ENCODE results near the gene LMAN2. TPM values are rescaled to one million over a fixed set of nuclear protein-coding genes. Genes with fewer than 3 reads are reported as not detected.

Gene LMAN2
- total RNA-seq, 2 donors from 2014 or later: 159 to 167 TPM

DNA sequence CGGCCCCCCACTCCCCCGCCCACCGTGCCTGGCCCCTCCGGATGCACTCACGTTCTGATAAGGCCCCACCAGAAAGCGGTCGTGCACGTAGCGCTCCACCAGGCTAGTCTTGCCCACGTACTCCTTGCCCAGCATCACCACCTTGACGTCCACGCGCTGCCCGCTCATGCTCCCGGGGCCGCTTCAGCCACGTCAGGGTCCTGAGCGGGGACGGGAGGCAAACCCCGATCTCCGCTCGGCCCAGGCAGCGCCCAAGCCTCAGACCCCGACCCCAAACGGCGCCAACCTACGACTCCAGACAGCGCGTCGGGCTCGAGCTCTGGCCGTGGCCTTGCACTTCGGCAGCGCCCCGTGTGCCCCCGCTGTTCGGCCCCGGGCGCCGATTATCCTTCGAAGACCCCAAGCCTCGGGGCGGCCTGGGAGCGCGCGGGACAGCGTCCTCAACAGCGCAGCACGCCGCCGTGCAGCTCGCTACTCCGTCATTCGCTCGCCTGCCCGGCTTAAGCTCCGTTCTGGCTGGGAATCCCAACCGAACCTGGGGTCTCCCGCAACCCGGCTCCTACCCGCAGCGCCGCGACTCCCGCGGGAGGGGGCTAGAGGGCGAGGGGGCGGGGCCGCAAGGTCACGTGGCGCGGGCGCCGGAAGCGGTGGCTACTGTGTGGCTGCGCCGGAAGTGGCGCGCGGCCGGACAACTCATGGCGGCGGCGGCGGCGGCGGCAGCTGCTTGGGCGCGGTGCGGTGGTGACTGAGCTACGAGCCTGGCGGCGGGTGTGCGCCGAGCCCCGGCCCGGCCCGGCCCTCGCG lies 48.1 kb downstream of the LMAN2 start, which contains the start of the genes PRELID1 and RAB24:
Gene PRELID1 (plus strand): TSS at position 679 of the 804 bp plus-strand sequence. CDS start 187 bp downstream, outside the sequence.
Gene RAB24 (minus strand): TSS at position 599 of the 804 bp plus-strand sequence. CDS start 431 bp downstream, at position 168.
- no peaks in the 10 kb centered on the region for H3K9me3 ChIP-seq
- peak; percentile 62 for DNase-seq (ENCODE audit: low spot score)
- peak within 1 kb of the TSS; percentile 93 for H3K4me3 ChIP-seq
- H3K27ac ChIP-seq: peak within 1 kb of the TSS; percentile 66 to 79
- peaks cover 14% of the 10 kb centered on the region for H3K36me3 ChIP-seq
- TF ChIP-seq, protein P1, sequence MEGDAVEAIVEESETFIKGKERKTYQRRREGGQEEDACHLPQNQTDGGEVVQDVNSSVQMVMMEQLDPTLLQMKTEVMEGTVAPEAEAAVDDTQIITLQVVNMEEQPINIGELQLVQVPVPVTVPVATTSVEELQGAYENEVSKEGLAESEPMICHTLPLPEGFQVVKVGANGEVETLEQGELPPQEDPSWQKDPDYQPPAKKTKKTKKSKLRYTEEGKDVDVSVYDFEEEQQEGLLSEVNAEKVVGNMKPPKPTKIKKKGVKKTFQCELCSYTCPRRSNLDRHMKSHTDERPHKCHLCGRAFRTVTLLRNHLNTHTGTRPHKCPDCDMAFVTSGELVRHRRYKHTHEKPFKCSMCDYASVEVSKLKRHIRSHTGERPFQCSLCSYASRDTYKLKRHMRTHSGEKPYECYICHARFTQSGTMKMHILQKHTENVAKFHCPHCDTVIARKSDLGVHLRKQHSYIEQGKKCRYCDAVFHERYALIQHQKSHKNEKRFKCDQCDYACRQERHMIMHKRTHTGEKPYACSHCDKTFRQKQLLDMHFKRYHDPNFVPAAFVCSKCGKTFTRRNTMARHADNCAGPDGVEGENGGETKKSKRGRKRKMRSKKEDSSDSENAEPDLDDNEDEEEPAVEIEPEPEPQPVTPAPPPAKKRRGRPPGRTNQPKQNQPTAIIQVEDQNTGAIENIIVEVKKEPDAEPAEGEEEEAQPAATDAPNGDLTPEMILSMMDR (IDR thresholded peaks at IDR 0.05): no peak
- H3K27me3 ChIP-seq (replicated peaks; ENCODE audit: insufficient read depth): no peaks in the 10 kb centered on the region
- peaks cover 32 to 40% of the 10 kb centered on the region in 2 donors for H3K4me1 ChIP-seq (ENCODE audit: control insufficient read depth in 1 of 2, low read depth in 2 of 2)
- peak; percentile 51 for ATAC-seq (ENCODE audit: insufficient number of reproducible peaks, low FRiP score, low read depth)

DNA sequence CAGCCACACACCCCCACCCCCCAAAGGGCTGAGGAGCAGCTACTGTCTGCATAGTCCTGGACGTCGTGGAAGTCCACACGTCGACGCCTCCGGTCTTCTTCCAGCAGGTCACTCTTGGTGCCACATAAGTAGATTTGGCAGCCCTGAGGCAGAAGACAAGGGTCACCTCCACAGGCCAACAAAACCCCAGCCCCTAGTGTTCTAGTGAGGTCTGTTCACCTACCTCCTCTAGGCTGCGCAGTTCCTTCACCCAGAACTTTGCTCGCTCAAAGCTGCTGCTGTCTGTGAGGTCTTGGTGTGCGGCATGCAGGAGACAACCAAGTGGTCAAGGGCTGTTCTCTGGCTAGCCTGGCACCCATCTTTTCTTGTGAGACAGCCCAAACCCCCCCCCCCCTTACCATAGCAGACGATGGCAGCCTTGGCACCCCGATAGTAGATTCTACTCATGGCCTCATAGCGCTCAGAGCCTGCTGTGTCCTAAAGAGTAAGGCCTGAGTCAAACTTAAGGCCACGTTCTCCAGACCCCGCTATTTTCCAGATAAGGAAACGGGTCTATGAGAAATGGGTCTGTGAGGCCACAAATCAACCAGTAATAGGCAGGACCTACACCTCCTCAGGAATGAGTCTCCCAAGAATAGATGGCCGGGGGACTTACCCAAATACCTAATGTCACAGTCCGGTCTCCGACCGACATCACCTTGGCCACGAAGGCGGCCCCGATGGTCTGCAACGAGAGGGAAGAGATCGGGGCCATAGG lies 48.9 kb downstream of the LMAN2 start:
- peaks cover 14% of the 10 kb centered on the region for H3K36me3 ChIP-seq
- no peak for DNase-seq (ENCODE audit: low spot score)
- H3K27ac ChIP-seq: no peak overlapping the region
- ATAC-seq (ENCODE audit: insufficient number of reproducible peaks, low FRiP score, low read depth): no peak
- H3K27me3 ChIP-seq (replicated peaks; ENCODE audit: insufficient read depth): no peaks in the 10 kb centered on the region
- TF ChIP-seq, protein P1 (IDR thresholded peaks at IDR 0.05): no peak
- no peaks in the 10 kb centered on the region for H3K9me3 ChIP-seq
- peaks cover 32 to 40% of the 10 kb centered on the region in 2 donors for H3K4me1 ChIP-seq (ENCODE audit: control insufficient read depth in 1 of 2, low read depth in 2 of 2)
- peak overlapping the region; percentile 93 for H3K4me3 ChIP-seq

- Histone ChIP-seq H3K36me3 (peaks cover 11% of the 10 kb centered on the region), H3K4me3 (no peak overlapping the region), H3K9me3 (no peaks in the 10 kb centered on the region), H3K27me3 (replicated peaks; ENCODE audit: insufficient read depth) (no peaks in the 10 kb centered on the region), H3K4me1 (ENCODE audit: control insufficient read depth in 1 of 2, low read depth in 2 of 2) (peaks cover 32 to 40% of the 10 kb centered on the region in 2 donors), H3K27ac (no peak overlapping the region)
- no peak for DNase-seq (ENCODE audit: low spot score)
- no peak for ATAC-seq (ENCODE audit: insufficient number of reproducible peaks, low FRiP score, low read depth)
- TF ChIP-seq, protein P1 (IDR thresholded peaks at IDR 0.05): no peak
These were observed 49.8 kb downstream of the LMAN2 start for GRCh38 chr5:177301503-177302165.

DNA sequence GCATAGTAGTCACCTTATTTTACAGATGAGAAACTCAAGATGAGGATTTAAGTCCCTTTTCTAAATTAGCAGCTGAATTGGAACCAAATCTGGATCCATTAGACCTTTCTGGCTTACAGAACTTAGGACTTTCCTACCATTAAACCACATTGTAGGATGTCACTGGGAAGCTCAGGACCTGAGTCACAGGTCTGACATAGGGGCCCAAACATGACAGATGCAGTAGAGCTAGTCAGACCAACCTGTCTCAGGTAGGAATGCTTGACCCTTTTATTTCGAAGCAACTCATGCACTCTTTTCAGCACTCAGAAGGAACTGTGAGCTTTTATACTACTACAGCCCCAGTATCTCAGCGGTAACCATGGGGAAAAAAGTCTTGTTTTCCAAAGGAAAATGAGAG lies 50.5 kb downstream of the LMAN2 start:
- no peaks in the 10 kb centered on the region for H3K27me3 ChIP-seq (replicated peaks; ENCODE audit: insufficient read depth)
- peaks cover 11% of the 10 kb centered on the region for H3K36me3 ChIP-seq
- ATAC-seq (ENCODE audit: insufficient number of reproducible peaks, low FRiP score, low read depth) (no peak), DNase-seq (ENCODE audit: low spot score) (no peak)
- no peaks in the 10 kb centered on the region for H3K9me3 ChIP-seq
- TF ChIP-seq, protein P1 (IDR thresholded peaks at IDR 0.05): no peak
- H3K27ac ChIP-seq: peak overlapping the region in 1 of 2 donors; percentile 33
- H3K4me1 ChIP-seq (ENCODE audit: control insufficient read depth in 1 of 2, low read depth in 2 of 2): peaks cover 32 to 40% of the 10 kb centered on the region in 2 donors
- no peak overlapping the region for H3K4me3 ChIP-seq

All from thoracic aorta (tissue), 2 donors.